ENCODE measurements around the gene PLRG1. TPM values are rescaled to one million over a fixed set of nuclear protein-coding genes. Genes with fewer than 3 reads are reported as not detected.

PLRG1 gene
- total RNA-seq, 1 experiment from 2014 or later, result 136 TPM

DNA sequence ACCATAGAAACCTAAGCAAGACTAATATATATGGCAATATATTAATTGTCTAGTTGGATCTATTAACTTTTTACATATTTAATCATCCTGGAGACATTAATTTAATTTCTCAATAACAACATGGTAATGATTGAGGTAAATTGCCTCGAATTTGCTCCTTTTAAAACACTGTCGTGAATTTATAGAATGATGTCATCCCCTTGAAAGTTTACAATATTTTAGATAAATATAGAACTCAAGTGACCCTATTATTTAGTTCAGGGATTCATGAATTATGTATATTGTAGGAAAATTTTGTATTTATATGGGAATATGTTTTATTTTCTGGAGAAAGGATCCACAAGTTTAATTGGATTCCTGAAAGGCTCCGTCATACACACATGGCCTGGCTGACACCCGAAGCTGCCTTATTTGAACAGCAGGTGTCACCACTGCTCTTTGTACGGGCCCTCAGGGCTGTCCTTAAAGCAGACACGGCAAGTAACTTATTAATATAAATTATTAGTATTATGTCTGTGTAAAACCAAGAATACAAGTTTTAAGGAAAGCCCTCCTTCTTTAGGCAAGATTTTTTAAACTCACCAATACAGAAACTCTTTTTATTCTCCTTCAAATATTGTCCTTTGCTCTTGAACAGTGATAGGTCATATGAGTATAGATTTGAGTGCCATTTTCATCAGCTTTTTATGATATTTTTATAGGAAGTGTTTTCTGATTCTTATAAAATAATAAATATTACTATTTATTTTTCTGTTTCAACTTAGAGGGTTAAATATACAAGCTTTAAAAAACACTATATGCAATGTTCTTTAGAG lies 1.9 kb upstream of the PLRG1 start:
- TF ChIP-seq, protein P1, sequence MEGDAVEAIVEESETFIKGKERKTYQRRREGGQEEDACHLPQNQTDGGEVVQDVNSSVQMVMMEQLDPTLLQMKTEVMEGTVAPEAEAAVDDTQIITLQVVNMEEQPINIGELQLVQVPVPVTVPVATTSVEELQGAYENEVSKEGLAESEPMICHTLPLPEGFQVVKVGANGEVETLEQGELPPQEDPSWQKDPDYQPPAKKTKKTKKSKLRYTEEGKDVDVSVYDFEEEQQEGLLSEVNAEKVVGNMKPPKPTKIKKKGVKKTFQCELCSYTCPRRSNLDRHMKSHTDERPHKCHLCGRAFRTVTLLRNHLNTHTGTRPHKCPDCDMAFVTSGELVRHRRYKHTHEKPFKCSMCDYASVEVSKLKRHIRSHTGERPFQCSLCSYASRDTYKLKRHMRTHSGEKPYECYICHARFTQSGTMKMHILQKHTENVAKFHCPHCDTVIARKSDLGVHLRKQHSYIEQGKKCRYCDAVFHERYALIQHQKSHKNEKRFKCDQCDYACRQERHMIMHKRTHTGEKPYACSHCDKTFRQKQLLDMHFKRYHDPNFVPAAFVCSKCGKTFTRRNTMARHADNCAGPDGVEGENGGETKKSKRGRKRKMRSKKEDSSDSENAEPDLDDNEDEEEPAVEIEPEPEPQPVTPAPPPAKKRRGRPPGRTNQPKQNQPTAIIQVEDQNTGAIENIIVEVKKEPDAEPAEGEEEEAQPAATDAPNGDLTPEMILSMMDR (IDR thresholded peaks at IDR 0.05; ENCODE audit: unreplicated experiment), result peak; percentile 80
- Mint-ChIP-seq H3K27ac (ENCODE audit: low read depth, unreplicated experiment) (no peak overlapping the region), H3K9me3 (ENCODE audit: unreplicated experiment) (no peaks in the 10 kb centered on the region), H3K4me3 (ENCODE audit: unreplicated experiment) (no peak overlapping the region), H3K27me3 (ENCODE audit: insufficient read depth, unreplicated experiment) (no peaks in the 10 kb centered on the region), H3K36me3 (ENCODE audit: insufficient read depth, unreplicated experiment) (peaks cover 6% of the 10 kb centered on the region), H3K4me1 (ENCODE audit: insufficient read depth, unreplicated experiment) (peaks cover 13% of the 10 kb centered on the region)
- ChIA-PET POLR2A (interaction anchor here (0.5 to 3.8 kb wide), 6 partner anchors 11 to 194 kb away, joined by 3 to 29 read pairs (median 4); no protein-coding TSS in a partner anchor), CTCF (interaction anchor here (0.6 to 15.2 kb wide), 16 partner anchors 8 to 820 kb away, joined by 3 to 935 read pairs (median 4); partner anchors contain the start of gene FGG)
- intact Hi-C loops (cut with micrococcal nuclease), result loop anchor here (1.0 to 10.0 kb wide), 5 partner anchors 70 to 823 kb away; partner anchors contain the start of genes MAP9 and SFRP2
- peak; percentile 82 for DNase-seq (ENCODE audit: unreplicated experiment)
- no TSS peak for BruUV-seq (replicated peaks)

DNA sequence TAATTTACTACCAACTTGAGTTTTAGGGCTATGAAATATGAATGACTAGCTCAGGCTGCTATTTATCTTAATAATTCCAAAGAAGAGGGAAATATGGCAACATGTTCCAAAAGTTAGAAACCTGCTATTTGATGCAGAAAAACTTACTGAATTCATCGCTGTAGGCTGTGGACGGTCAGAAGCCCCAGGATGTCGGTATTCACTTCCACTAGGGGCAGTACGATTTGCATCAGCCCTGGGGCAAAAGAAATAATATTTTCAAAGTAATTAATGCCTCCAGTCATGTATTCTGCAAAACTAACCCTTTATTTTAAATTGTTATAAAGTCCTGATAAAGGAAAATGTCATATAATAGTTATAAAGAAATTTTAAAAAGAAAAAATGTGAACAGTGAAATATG lies 4.5 kb downstream of the PLRG1 start:
- peaks cover 61% of the 10 kb centered on the region for H3K36me3 Mint-ChIP-seq (ENCODE audit: insufficient read depth, unreplicated experiment)
- H3K9me3 Mint-ChIP-seq (ENCODE audit: unreplicated experiment), result peaks cover 8% of the 10 kb centered on the region
- no peak overlapping the region for H3K4me3 Mint-ChIP-seq (ENCODE audit: unreplicated experiment)
- H3K27ac Mint-ChIP-seq (ENCODE audit: low read depth, unreplicated experiment), result no peak overlapping the region
- DNase-seq (ENCODE audit: unreplicated experiment), result no peak
- BruUV-seq (replicated peaks), result no TSS peak
- ChIA-PET POLR2A (no interaction called here), CTCF (interaction anchor here (1.4 to 15.2 kb wide), 2 partner anchors 73 to 74 kb away, joined by 9 to 935 read pairs; partner anchors contain the start of gene FGG)
- intact Hi-C loops (cut with micrococcal nuclease), result no loop called here
- H3K27me3 Mint-ChIP-seq (ENCODE audit: insufficient read depth, unreplicated experiment), result no peaks in the 10 kb centered on the region
- TF ChIP-seq, protein P1 (IDR thresholded peaks at IDR 0.05; ENCODE audit: unreplicated experiment), result no peak
- H3K4me1 Mint-ChIP-seq (ENCODE audit: insufficient read depth, unreplicated experiment), result peaks cover 13% of the 10 kb centered on the region

DNA sequence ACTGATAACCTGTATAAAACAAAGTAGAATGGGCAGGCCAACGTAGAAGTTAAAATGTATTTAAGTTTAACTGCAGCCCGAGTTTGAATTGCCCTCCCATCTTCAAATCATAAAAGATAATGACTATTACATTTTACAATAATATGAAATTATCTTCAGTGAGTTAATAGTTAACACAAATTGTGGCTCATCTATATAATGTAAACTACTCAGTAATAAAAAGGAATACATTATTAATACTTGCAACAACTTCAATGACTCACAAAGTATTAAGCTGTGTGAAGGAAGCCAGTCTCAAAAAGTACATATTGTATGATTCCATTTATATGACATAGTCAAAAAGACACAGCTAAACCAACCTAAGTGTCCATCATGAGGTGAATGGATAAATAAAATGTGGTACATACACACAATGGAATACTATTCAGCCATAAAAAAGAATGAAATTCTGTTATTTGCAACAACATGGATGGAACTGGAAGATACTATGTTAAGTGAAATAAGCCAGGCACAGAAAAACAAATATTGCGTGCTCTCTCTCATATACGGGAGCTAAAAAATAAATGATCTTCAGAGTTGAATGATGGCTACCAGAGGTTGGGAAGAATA lies 7.8 kb downstream of the PLRG1 start:
- Mint-ChIP-seq H3K4me1 (ENCODE audit: insufficient read depth, unreplicated experiment) (no peaks in the 10 kb centered on the region), H3K27ac (ENCODE audit: low read depth, unreplicated experiment) (no peak overlapping the region), H3K36me3 (ENCODE audit: insufficient read depth, unreplicated experiment) (peaks cover 87% of the 10 kb centered on the region), H3K27me3 (ENCODE audit: insufficient read depth, unreplicated experiment) (no peaks in the 10 kb centered on the region), H3K9me3 (ENCODE audit: unreplicated experiment) (peaks cover 8% of the 10 kb centered on the region), H3K4me3 (ENCODE audit: unreplicated experiment) (no peak overlapping the region)
- BruUV-seq (replicated peaks), result no TSS peak
- ChIA-PET POLR2A (interaction anchor here (0.7 kb wide), 1 partner anchor 289 kb away, joined by 4 read pairs; no protein-coding TSS in a partner anchor), CTCF (interaction anchor here (0.6 to 1.6 kb wide), 5 partner anchors 9 to 34 kb away, joined by 3 to 4 read pairs (median 3); no protein-coding TSS in a partner anchor)
- TF ChIP-seq, protein P1 (IDR thresholded peaks at IDR 0.05; ENCODE audit: unreplicated experiment), result no peak
- DNase-seq (ENCODE audit: unreplicated experiment), result no peak
- intact Hi-C loops (cut with micrococcal nuclease), result no loop called here

DNA sequence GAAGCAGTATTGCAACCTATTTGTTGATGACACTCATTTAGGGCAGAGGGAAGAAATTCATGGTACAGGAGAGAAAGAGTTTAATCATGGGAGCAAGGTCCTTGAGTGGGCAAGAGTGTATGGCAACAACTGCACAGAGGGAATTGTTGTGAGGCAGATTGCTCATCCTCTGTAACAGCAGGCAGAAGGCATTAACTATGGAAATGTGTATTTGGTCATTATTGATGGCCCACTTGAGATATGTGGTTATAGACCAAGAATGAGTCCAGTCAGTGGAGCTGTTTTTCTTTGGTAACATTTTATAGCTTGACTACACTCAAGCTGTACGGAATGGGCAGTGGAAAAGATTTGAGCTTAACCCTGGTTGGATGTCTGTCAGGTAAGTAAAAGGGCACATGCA lies 15.9 kb downstream of the PLRG1 start:
- H3K4me3 Mint-ChIP-seq (ENCODE audit: unreplicated experiment), result no peak overlapping the region
- POLR2A ChIA-PET, result no interaction called here
- CTCF ChIA-PET, result interaction anchor here (0.6 to 1.6 kb wide), 4 partner anchors 14 to 93 kb away, joined by 3 to 4 read pairs (median 3); no protein-coding TSS in a partner anchor

More for the DNA sequence above, 15.9 kb downstream of the PLRG1 start:
- Mint-ChIP-seq H3K27me3 (ENCODE audit: insufficient read depth, unreplicated experiment) (no peaks in the 10 kb centered on the region), H3K36me3 (ENCODE audit: insufficient read depth, unreplicated experiment) (peaks cover 37% of the 10 kb centered on the region), H3K9me3 (ENCODE audit: unreplicated experiment) (no peaks in the 10 kb centered on the region), H3K4me1 (ENCODE audit: insufficient read depth, unreplicated experiment) (peaks cover 8% of the 10 kb centered on the region), H3K27ac (ENCODE audit: low read depth, unreplicated experiment) (no peak overlapping the region)
- no TSS peak for BruUV-seq (replicated peaks)
- no peak for DNase-seq (ENCODE audit: unreplicated experiment)
- TF ChIP-seq, protein P1 (IDR thresholded peaks at IDR 0.05; ENCODE audit: unreplicated experiment), result no peak
- intact Hi-C loops (cut with micrococcal nuclease), result no loop called here
